ENCODE data around the gene CUX1.
"Not testable (repeated sequence)": the region's sequence is repeated elsewhere in the genome, so short reads cannot be mapped to it uniquely, and the experiment has no call there.

Gene CUX1

GRCh38 chr7:102302025-102302424, 484.6 kb downstream of the CUX1 start:
- no peak for DNase-seq

- no peak for DNase-seq
Observed at GRCh38 chr7:102303669-102304422, 486.4 kb downstream of the CUX1 start.

- DNase-seq, result no peak
Observed at GRCh38 chr7:102304668-102305067, 487.2 kb downstream of the CUX1 start.

- no peak for DNase-seq
Observed at GRCh38 chr7:102305414-102306268, 488.2 kb downstream of the CUX1 start.

- peak; percentile 32 for DNase-seq
Observed at GRCh38 chr7:102306916-102307677, 489.7 kb downstream of the CUX1 start.

GRCh38 chr7:102310414-102310815, 493.0 kb downstream of the CUX1 start:
- DNase-seq, result no peak

GRCh38 chr7:102312317-102312716, 494.9 kb downstream of the CUX1 start:
- DNase-seq, result no peak

- DNase-seq, result no peak
Observed at GRCh38 chr7:102313997-102314780, 496.8 kb downstream of the CUX1 start.

GRCh38 chr7:102317231-102318059, 500.0 kb downstream of the CUX1 start:
- no peak for DNase-seq

- no peak for DNase-seq
Observed at GRCh38 chr7:102318482-102318971, 501.1 kb downstream of the CUX1 start.

- no peak for DNase-seq
Observed at GRCh38 chr7:102319671-102320070, 502.2 kb downstream of the CUX1 start.

GRCh38 chr7:102320181-102320580, 502.8 kb downstream of the CUX1 start:
- no peak for DNase-seq

- DNase-seq, result no peak
Observed at GRCh38 chr7:102320601-102321350, 503.4 kb downstream of the CUX1 start.

- DNase-seq, result peak; percentile 8
Observed at GRCh38 chr7:102321351-102322201, 504.1 kb downstream of the CUX1 start.

GRCh38 chr7:102322202-102322715, 504.8 kb downstream of the CUX1 start:
- no peak for DNase-seq

GRCh38 chr7:102323914-102324195, 506.4 kb downstream of the CUX1 start:
- DNase-seq, result no peak

- not testable (repeated sequence) for DNase-seq
Observed at GRCh38 chr7:102325106-102325505, 507.7 kb downstream of the CUX1 start.

GRCh38 chr7:102326157-102326889, 508.9 kb downstream of the CUX1 start:
- DNase-seq, result no peak

GRCh38 chr7:102327183-102327582, 509.8 kb downstream of the CUX1 start:
- not testable (repeated sequence) for DNase-seq
